Ammon's horn (tissue), 1 donor: ENCODE measurements around the gene CREBBP.

Source experiments
- DNase-seq: peaks from one replicate; pipeline ENCODE4 v3.0.0-alpha.2; 2016; ENCODE audit warnings: low spot score

The CREBBP gene

GRCh38 chr16:3856367-3857141, 24.0 kb downstream of the CREBBP start:
- DNase-seq = no peak

- no peak for DNase-seq
Observed at GRCh38 chr16:3854750-3855541, 25.6 kb downstream of the CREBBP start.

- no peak for DNase-seq
Observed at GRCh38 chr16:3850544-3850899, 30.0 kb downstream of the CREBBP start.

GRCh38 chr16:3849751-3850543, 30.6 kb downstream of the CREBBP start:
- DNase-seq = no peak

- no peak for DNase-seq
Observed at GRCh38 chr16:3846595-3847091, 33.9 kb downstream of the CREBBP start.

GRCh38 chr16:3846087-3846486, 34.4 kb downstream of the CREBBP start:
- DNase-seq = no peak

- no peak for DNase-seq
Observed at GRCh38 chr16:3842994-3843393, 37.5 kb downstream of the CREBBP start.

- no peak for DNase-seq
Observed at GRCh38 chr16:3841729-3842508, 38.6 kb downstream of the CREBBP start.

- no peak for DNase-seq
Observed at GRCh38 chr16:3839402-3840184, 40.9 kb downstream of the CREBBP start.

GRCh38 chr16:3838600-3839401, 41.7 kb downstream of the CREBBP start:
- no peak for DNase-seq

GRCh38 chr16:3837851-3838586, 42.5 kb downstream of the CREBBP start:
- DNase-seq = no peak

GRCh38 chr16:3836641-3837040, 43.9 kb downstream of the CREBBP start:
- DNase-seq = no peak

GRCh38 chr16:3835089-3835602, 45.4 kb downstream of the CREBBP start:
- DNase-seq = no peak

- no peak for DNase-seq
Observed at GRCh38 chr16:3832668-3833067, 47.8 kb downstream of the CREBBP start.

GRCh38 chr16:3830625-3831254, 49.8 kb downstream of the CREBBP start:
- DNase-seq = no peak

GRCh38 chr16:3829631-3830536, 50.6 kb downstream of the CREBBP start:
- no peak for DNase-seq

- no peak for DNase-seq
Observed at GRCh38 chr16:3825940-3826339, 54.6 kb downstream of the CREBBP start.
